Neuronal stem cell (in vitro differentiated cells): ENCODE data around the gene APEH.

Experiments used
- DNase-seq: peaks from one replicate; pipeline ENCODE4 v3.0.0-alpha.2; 2013; ENCODE audit warnings: low spot score
- H2AFZ ChIP-seq: one replicate; pipeline ENCODE4 v1.6.1; 2013; ENCODE audit warnings: mild to moderate bottlenecking, low read length, inconsistent platforms
- H2AK5ac ChIP-seq: 2 replicates; pipeline ENCODE4 v1.6.1; 2013; ENCODE audit warnings: low read depth, mild to moderate bottlenecking, inconsistent platforms, low read length, moderate library complexity, mixed read lengths
- H2BK120ac ChIP-seq: 2 replicates; pipeline ENCODE4 v1.6.1; 2013; ENCODE audit warnings: low read depth, mild to moderate bottlenecking, inconsistent platforms, low read length, moderate library complexity, mixed read lengths
- H2BK12ac ChIP-seq: one replicate; pipeline ENCODE4 v1.6.1; 2013; ENCODE audit warnings: low read length, inconsistent platforms
- H2BK15ac ChIP-seq: 2 replicates; pipeline ENCODE4 v1.6.1; 2013; ENCODE audit warnings: mild to moderate bottlenecking, low read length, inconsistent platforms, mixed read lengths
- H2BK5ac ChIP-seq: one replicate; pipeline ENCODE4 v1.6.1; 2013; ENCODE audit warnings: inconsistent platforms, mild to moderate bottlenecking, low read length, moderate library complexity
- H3K14ac ChIP-seq: one replicate; pipeline ENCODE4 v1.6.1; 2013; ENCODE audit warnings: low read length, inconsistent platforms
- H3K18ac ChIP-seq: 2 replicates; pipeline ENCODE4 v1.6.1; 2013; ENCODE audit warnings: low read length, inconsistent platforms
- H3K23ac ChIP-seq: 2 replicates; pipeline ENCODE4 v1.6.1; 2013; ENCODE audit warnings: low read depth, mild to moderate bottlenecking, mixed read lengths, low read length, inconsistent platforms; ENCODE audit not compliant: poor library complexity
- H3K27ac ChIP-seq: replicated peaks from 3 replicates; pipeline ENCODE4 v1.5.1; 2013; ENCODE audit warnings: low read length, inconsistent platforms
- H3K27me3 ChIP-seq, 3 experiments: 2 replicates each; pipeline ENCODE4 v1.6.1; 2013; ENCODE audit warnings: low read length in 3 of 3, mild to moderate bottlenecking in 2 of 3, inconsistent platforms in 1 of 3, low read depth in 1 of 3, mixed read lengths in 1 of 3, moderate library complexity in 1 of 3; ENCODE audit not compliant: control insufficient read depth in 3 of 3, insufficient read depth in 3 of 3
- H3K36me3 ChIP-seq, 2 donors: replicated peaks in 1 of 2; 2 replicates each; pipeline ENCODE4 v1.6.1; 2013; ENCODE audit warnings: low read length in 2 of 2; ENCODE audit not compliant: control insufficient read depth in 2 of 2, insufficient read depth in 2 of 2
- H3K4ac ChIP-seq: 2 replicates; pipeline ENCODE4 v1.6.1; 2013; ENCODE audit warnings: inconsistent platforms, mild to moderate bottlenecking, low read length, moderate library complexity
- H3K4me1 ChIP-seq, 2 donors: 1 replicate in 1 of 2; 2 replicates in 1 of 2; pipeline ENCODE4 v1.6.1; 2013; ENCODE audit warnings: low read length in 2 of 2, low read depth in 1 of 2; ENCODE audit not compliant: control insufficient read depth in 2 of 2, insufficient read depth in 1 of 2
- H3K4me2 ChIP-seq: one replicate; pipeline ENCODE4 v1.6.1; 2013; ENCODE audit warnings: mild to moderate bottlenecking, low read length, inconsistent platforms; ENCODE audit not compliant: insufficient read depth, poor library complexity, severe bottlenecking
- H3K4me3 ChIP-seq, 2 donors: 2 replicates each; pipeline ENCODE4 v1.5.1; 2013; ENCODE audit warnings: low read length in 2 of 2, mild to moderate bottlenecking in 2 of 2, inconsistent platforms in 1 of 2, moderate library complexity in 1 of 2
- H3K79me1 ChIP-seq: one replicate; pipeline ENCODE4 v1.6.1; 2013; ENCODE audit warnings: low read depth, mild to moderate bottlenecking, inconsistent platforms, low read length, moderate library complexity
- H3K9ac ChIP-seq: one replicate; pipeline ENCODE4 v1.6.1; 2013; ENCODE audit warnings: mild to moderate bottlenecking, low read depth, low read length, inconsistent platforms; ENCODE audit not compliant: poor library complexity
- H3K9me3 ChIP-seq, 2 donors: replicated peaks in 1 of 2; 2 replicates each; pipeline versions ENCODE3 to v1.6.1; 2013; ENCODE audit warnings: low read length in 2 of 2, mild to moderate bottlenecking in 2 of 2, inconsistent platforms in 1 of 2, low read depth in 1 of 2, mixed read lengths in 1 of 2, moderate library complexity in 1 of 2; ENCODE audit not compliant: control insufficient read depth in 2 of 2, insufficient read depth in 1 of 2
- H4K8ac ChIP-seq: one replicate; pipeline ENCODE4 v1.6.1; 2013; ENCODE audit warnings: low read depth, mild to moderate bottlenecking, inconsistent platforms, low read length, moderate library complexity
- H4K91ac ChIP-seq: one replicate; pipeline ENCODE4 v1.6.1; 2013; ENCODE audit warnings: low read length, low read depth, mild to moderate bottlenecking, inconsistent platforms; ENCODE audit not compliant: poor library complexity
- WGBS, 2 donors: extraction: QIAGEN DNeasy Blood & Tissue Kit; methylation state at CpG; one replicate each; pipeline ENCODE4 v1.1.7; 2013; ENCODE audit warnings: missing lambda C conversion rate in 2 of 2, mixed read lengths in 1 of 2; ENCODE audit not compliant: insufficient read length in 2 of 2, insufficient replicate concordance in 1 of 2; ENCODE audit errors: extremely low coverage in 2 of 2; 5-methylcytosine and 5-hydroxymethylcytosine counted together

Gene APEH

DNA sequence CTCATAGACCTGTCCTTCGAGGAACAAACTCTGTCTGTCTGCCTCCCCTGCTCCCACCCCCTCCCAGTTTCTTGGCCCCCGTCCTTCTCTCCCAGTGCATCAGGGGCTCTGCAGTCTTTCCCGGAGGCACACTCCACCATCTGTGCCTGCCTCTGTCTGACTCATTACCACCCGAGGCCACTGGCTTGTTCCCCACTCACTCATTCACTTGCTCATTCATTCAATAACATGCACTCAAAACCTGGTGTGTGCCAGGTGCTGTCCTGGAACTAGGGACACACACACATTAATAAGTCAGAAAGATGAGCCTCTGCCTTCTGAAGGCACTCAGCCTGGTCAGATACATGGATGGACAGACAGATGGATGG is 32.9 kb downstream of the APEH start:
- H3K4me3 ChIP-seq, result no peak overlapping the region

DNA sequence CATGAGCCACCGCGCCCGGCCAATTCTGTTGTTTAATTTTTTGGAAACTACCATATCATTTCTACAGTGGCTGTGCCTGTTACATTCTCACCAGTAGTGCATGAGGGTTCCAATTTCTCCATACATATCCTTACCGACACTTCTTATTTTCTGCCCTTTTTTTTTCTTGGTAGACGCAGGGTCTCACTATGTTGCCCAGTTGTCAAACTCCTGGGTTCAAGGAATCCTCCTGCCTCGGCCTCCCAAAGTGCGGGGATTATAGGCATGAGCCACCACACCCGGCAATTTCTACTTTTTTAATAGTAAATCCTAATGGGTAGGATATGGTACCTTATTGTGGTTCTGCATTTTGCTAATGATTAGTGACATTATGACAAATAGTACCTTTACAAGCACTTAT is 35.7 kb downstream of the APEH start:
- Histone ChIP-seq H3K4me2 (no peak overlapping the region), H3K9me3 (peaks cover 0 to 2% of the 10 kb centered on the region in 2 donors), H3K27ac (no peak overlapping the region), H4K8ac (no peak overlapping the region), H2BK120ac (no peak overlapping the region), H2AK5ac (no peak overlapping the region), H3K18ac (no peak overlapping the region), H3K23ac (no peak overlapping the region), H3K79me1 (peaks cover 2% of the 10 kb centered on the region), H2BK5ac (no peak overlapping the region), H3K36me3 (peaks cover 5 to 16% of the 10 kb centered on the region in 2 donors), H2BK12ac (no peak overlapping the region), H3K27me3 (no peaks in the 10 kb centered on the region), H4K91ac (no peak overlapping the region), H2BK15ac (no peak overlapping the region), H3K9ac (no peak overlapping the region), H3K4me1 (no peaks in the 10 kb centered on the region), H3K4me3 (no peak overlapping the region), H3K4ac (no peak overlapping the region), H2AFZ (no peak overlapping the region), H3K14ac (no peak overlapping the region)
- DNase-seq, result no peak
- WGBS, 2 donors, result 100% methylated on average over 1 of the region's 8 CpGs; no CpG with 5 or more reads in 1 of the 2 donors

More for the DNA sequence above, 32.9 kb downstream of the APEH start:
- H3K18ac ChIP-seq, result no peak overlapping the region
- H3K79me1 ChIP-seq, result no peaks in the 10 kb centered on the region
- no peak overlapping the region for H4K91ac ChIP-seq
- H3K4me2 ChIP-seq, result no peak overlapping the region
- no CpG with 5 or more reads among the region's 4 CpGs for WGBS, 2 donors
- H3K36me3 ChIP-seq, result peaks cover 15 to 37% of the 10 kb centered on the region in 2 donors
- H3K4me1 ChIP-seq, result no peaks in the 10 kb centered on the region
- H3K23ac ChIP-seq, result no peak overlapping the region
- DNase-seq, result no peak
- H2BK15ac ChIP-seq, result no peak overlapping the region
- no peak overlapping the region for H2AFZ ChIP-seq
- H2BK5ac ChIP-seq, result no peak overlapping the region
- no peak overlapping the region for H4K8ac ChIP-seq
- no peak overlapping the region for H3K27ac ChIP-seq
- peak overlapping the region; percentile 21 for H3K9ac ChIP-seq
- peaks cover 0 to 2% of the 10 kb centered on the region in 2 donors for H3K9me3 ChIP-seq
- no peak overlapping the region for H2AK5ac ChIP-seq
- H3K4ac ChIP-seq, result no peak overlapping the region
- no peak overlapping the region for H2BK12ac ChIP-seq
- no peaks in the 10 kb centered on the region for H3K27me3 ChIP-seq
- H2BK120ac ChIP-seq, result no peak overlapping the region
- no peak overlapping the region for H3K14ac ChIP-seq

DNA sequence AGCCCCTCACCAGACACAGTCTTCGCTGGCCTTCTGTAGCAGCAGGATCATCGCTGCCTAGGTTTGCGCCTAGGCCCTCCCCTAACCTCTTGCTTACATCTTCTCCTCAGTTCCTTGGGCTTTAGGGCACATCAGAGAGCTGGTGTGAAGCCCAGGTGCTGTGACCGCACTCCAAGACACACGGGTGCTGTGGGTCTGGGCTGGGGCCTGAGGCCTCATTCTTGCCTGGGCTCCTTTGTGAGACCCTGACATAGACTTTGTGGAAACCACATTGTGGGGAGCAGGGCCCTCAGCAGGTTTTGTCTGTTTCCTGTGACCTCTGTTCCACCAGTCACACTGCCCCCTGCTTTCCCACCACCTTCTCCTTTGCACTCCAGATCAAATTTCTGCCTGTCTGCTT is 37.3 kb downstream of the APEH start:
- Histone ChIP-seq H3K27me3 (no peaks in the 10 kb centered on the region), H2BK5ac (no peak overlapping the region), H3K9ac (no peak overlapping the region), H2BK12ac (no peak overlapping the region), H3K4ac (no peak overlapping the region), H3K18ac (no peak overlapping the region), H4K91ac (no peak overlapping the region), H3K27ac (no peak overlapping the region), H3K4me2 (no peak overlapping the region), H2AFZ (no peak overlapping the region), H3K14ac (no peak overlapping the region), H3K36me3 (peaks cover 12 to 15% of the 10 kb centered on the region in 2 donors), H3K9me3 (no peaks in the 10 kb centered on the region), H3K23ac (peak overlapping the region; percentile 73), H2BK120ac (no peak overlapping the region), H4K8ac (no peak overlapping the region), H3K4me1 (no peaks in the 10 kb centered on the region), H2BK15ac (no peak overlapping the region), H2AK5ac (peak overlapping the region; percentile 28), H3K79me1 (peaks cover 2% of the 10 kb centered on the region), H3K4me3 (no peak overlapping the region)
- WGBS, 2 donors, result no CpG with 5 or more reads among the region's 5 CpGs
- DNase-seq, result no peak

DNA sequence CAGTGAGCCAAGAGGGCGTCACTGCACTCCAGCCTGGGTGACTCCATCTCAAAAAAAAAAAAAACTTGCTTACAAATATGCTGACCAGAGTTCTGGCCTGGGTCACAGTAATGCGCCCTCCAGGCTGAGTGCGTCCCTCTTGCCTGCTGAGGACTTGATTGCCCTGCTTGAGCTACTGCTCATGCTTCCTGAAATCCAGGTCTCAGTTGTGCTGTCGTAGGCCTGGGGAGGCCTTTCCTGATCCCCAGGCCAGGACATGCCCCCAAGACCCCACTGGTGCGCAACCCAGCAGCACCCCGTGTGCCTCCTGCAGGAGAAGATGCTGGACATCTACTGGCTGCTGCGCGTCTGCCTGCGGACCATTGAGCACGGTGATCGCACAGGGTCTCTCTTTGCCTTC is 38.0 kb downstream of the APEH start:
- H3K79me1 ChIP-seq, result peaks cover 2% of the 10 kb centered on the region
- H3K4ac ChIP-seq, result no peak overlapping the region
- no peak overlapping the region for H2AFZ ChIP-seq
- H3K14ac ChIP-seq, result peak overlapping the region; percentile 71
- H3K27ac ChIP-seq, result no peak overlapping the region
- H4K8ac ChIP-seq, result no peak overlapping the region
- H2BK120ac ChIP-seq, result no peak overlapping the region
- peak overlapping the region in 1 of 2 donors; percentile 47 for H3K4me3 ChIP-seq
- no CpG with 5 or more reads among the region's 11 CpGs for WGBS, 2 donors
- no peak overlapping the region for H3K23ac ChIP-seq
- no peaks in the 10 kb centered on the region for H3K27me3 ChIP-seq
- DNase-seq, result no peak
- peak overlapping the region; percentile 39 for H2BK5ac ChIP-seq
- H3K9me3 ChIP-seq, result no peaks in the 10 kb centered on the region
- H3K36me3 ChIP-seq, result peaks cover 12 to 17% of the 10 kb centered on the region in 2 donors
- peak overlapping the region; percentile 56 for H2AK5ac ChIP-seq
- no peak overlapping the region for H3K9ac ChIP-seq
- H3K4me1 ChIP-seq, result no peaks in the 10 kb centered on the region
- no peak overlapping the region for H3K18ac ChIP-seq
- no peak overlapping the region for H2BK12ac ChIP-seq
- H3K4me2 ChIP-seq, result no peak overlapping the region
- H2BK15ac ChIP-seq, result no peak overlapping the region
- H4K91ac ChIP-seq, result no peak overlapping the region
